DMS53 (cell line): ENCODE data around the gene SH3YL1.

ENCODE experiments used
- DNase-seq: peaks from one replicate; lab custom pipeline; 2025; lab: John Stamatoyannopoulos, UW

The SH3YL1 gene

GRCh38 chr2:263774-264492 is at the start of gene SH3YL1:
TSS of gene SH3YL1 (minus strand) at chr2:264032. CDS start at chr2:263984, 48 bp downstream.
- peak; percentile 91 for DNase-seq

DNA sequence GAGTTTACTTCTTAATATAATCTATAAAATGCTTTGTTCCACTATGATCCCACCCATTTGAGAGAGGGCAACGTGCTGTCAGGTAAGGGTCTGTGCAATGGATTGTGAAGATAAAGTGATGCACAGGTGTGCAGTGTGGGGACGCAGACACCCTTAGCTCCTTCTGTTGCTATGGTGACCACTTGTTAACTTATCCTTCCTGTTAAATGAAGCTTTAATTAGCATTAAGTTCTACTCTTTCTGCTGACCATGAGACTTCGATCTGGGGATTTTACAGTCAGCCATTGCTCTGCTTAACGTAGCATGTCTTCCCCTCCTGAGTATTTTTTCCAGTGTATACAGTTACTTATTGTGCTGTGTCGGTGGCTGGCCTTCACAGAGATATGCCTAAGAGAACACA is 47.2 kb upstream of the SH3YL1 start:
- DNase-seq = no peak

GRCh38 chr2:309954-310510 is 46.2 kb upstream of the SH3YL1 start:
- DNase-seq = no peak

GRCh38 chr2:309148-309953 is 45.5 kb upstream of the SH3YL1 start:
- DNase-seq = no peak

GRCh38 chr2:305366-305765 is 41.5 kb upstream of the SH3YL1 start:
- no peak for DNase-seq

DNA sequence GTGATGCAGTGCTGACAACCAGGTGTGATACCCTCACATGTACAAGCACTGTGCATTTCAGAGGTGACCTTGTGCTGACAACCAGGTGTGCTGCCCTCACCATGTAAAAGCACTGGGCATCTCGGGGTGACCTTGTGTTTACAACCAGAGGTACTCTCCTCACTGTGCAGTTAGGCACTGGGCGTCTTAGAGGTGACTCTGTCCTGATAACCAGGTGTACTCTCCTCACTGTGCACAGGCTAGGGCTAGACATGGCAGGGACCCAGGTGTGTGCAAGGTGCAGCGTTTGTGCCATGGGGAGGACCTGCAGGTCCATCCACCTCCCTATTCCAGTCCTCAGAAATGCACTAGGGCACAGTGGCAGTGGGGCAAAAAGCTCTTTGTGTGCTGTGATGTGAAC is 32.5 kb upstream of the SH3YL1 start:
- no peak for DNase-seq

GRCh38 chr2:295090-295489 is 31.3 kb upstream of the SH3YL1 start:
- DNase-seq = peak; percentile 12

DNA sequence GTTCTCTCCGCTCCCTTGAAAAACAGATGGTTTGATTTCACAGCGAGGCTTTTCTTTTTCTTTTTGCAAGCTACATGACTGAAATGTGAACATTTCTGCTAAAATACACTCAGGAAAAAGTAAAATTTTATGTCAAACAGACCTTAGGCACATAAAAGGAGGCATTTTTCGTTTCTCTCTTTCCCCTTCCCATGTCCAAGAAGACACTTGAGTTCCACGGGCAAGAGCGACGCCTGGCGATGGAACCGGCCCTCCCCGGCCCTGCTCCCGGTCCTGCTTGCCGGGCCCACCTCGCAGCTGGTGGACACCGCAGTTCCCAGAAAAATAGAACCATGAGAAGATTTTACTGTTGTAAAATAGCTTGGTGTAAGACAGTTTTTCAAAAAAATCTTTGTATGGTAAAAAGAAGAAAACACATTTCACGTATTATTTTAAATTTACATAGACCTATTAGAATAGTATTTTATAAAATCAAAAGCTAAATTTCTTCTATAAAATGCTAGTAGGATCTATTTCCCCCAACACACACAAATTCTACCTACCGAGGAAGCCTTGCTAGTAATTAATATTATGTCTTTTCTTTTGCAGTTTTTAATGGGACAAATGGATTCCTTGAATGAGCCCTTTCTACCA is 26.4 kb upstream of the SH3YL1 start:
- DNase-seq = peak; percentile 62

- peak; percentile 37 for DNase-seq
Observed at GRCh38 chr2:289362-290089, 25.7 kb upstream of the SH3YL1 start.

DNA sequence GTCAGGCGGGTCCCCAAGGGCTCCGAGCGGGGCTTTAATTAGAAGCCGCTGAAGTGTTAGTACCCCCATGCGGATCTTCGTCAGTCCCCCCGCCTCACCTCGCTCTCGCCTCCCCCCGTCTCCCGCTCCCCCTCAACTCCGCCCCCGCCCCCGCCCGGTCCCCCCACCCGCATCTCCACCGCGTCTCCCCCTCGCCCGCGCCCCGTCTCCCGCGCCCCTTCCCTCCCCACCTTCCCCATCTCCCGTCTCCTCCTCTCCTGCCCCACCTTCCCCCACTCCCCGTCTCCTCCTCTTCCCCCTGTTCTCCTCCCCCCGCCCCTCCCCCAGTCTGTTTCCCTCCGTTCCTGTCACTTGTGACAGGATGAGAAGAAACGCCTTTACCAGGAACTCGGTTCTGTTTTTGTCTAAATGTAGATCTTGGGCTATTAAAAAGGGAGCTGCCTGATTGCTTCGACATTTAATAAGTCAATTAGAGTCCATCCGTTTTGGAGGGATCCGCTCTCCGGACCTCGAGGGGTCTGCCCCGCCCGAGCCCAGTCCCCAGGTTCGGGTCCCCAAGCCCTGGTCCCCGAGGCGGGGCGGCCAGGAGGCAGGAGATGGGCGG is 25.0 kb upstream of the SH3YL1 start:
- DNase-seq = peak; percentile 4

GRCh38 chr2:287911-288757 is 24.3 kb upstream of the SH3YL1 start, which contains the start of gene ALKAL2:
TSS of gene ALKAL2 (minus strand) at chr2:288091. CDS start at chr2:287835, 256 bp downstream.
- peak; percentile 41 for DNase-seq

DNA sequence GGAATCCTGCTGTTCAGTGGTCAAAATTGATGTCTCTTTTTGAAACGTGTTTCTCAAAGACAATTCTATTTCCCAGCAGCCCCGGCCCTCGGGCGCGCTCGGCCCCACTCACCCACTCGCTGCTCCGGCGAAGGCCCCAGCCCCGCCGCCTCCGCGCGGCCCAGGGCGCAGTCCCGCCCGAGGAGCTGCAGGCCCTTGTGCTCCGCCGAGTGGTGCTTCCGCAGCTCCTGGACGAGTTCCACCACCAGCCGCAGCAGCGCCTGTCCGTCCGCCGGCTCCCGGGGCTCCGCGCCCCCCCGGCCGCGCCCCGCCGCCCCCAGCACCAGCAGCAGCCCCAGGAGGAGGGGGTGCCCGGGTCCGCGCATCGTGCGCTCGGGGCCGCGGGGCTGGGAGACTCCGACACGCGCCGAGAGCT is 23.6 kb upstream of the SH3YL1 start:
- peak; percentile 50 for DNase-seq

GRCh38 chr2:286774-287392 is 23.1 kb upstream of the SH3YL1 start:
- DNase-seq = peak; percentile 19

DNA sequence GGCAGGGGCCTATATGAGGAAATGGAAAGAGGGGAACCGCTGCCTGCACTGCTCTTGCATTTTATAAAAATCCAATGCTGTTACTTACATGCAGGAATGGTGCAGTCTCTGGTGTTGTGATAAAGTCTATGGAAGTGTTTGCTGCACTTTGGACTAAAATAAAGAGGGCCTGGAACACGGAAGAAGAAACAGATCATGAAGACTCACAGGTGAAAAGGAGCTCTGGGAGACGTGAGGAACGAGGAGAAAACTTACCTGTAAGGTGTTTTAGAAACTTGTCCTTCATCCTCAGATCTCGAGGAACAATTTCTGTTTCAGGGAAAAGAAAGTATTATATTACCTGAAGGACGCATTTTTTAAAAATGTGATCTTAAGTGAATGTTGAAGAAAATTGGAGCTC is 22.2 kb upstream of the SH3YL1 start:
- no peak for DNase-seq

DNA sequence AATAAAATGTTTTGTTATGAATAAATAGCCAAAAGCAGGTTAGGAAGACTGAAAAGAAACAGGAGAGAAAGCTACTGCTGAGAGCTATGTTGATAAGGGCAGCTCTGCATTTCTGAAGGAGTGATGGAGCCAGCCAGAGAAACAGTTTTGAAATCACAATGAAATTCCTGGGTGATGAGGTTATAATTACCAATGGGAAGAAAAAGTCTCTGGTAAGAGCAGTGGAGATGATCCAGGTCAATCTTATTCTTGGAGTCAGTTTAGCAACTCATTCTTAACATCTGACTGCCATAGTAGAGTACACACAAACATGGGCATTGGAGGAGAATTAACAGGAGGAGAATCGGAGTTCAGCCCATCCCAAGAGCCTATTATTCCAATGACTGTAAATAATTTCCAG is 21.7 kb upstream of the SH3YL1 start:
- DNase-seq = no peak

DNA sequence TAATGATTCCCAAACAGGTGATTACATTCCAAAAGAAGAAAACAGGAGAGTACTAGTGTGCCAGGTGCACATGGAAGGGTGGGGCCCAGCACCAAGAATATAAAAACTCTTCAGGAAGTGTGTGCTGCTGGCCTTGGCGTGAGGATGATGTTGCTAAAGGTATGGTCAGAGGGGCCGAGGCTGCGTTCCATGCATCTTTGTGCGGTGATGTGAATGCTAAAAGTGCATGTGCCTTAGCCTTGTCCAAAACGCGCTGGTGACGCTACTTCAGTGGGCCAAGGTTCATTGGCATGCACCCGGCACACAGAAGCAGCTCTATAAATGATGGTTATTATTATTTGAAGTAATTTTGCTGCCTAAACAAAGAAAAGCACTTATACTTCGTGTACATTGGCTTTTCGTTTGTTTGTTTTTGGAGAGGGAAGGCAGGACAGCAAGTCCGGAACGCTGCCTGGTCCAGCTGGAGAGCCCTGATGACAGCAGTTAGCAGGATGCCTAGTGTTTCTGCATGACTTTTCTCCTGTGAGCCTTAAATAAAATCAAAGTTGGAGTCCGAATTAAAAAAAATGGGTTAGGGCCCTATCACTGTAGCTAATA is 21.2 kb upstream of the SH3YL1 start:
- DNase-seq = peak; percentile 20

DNA sequence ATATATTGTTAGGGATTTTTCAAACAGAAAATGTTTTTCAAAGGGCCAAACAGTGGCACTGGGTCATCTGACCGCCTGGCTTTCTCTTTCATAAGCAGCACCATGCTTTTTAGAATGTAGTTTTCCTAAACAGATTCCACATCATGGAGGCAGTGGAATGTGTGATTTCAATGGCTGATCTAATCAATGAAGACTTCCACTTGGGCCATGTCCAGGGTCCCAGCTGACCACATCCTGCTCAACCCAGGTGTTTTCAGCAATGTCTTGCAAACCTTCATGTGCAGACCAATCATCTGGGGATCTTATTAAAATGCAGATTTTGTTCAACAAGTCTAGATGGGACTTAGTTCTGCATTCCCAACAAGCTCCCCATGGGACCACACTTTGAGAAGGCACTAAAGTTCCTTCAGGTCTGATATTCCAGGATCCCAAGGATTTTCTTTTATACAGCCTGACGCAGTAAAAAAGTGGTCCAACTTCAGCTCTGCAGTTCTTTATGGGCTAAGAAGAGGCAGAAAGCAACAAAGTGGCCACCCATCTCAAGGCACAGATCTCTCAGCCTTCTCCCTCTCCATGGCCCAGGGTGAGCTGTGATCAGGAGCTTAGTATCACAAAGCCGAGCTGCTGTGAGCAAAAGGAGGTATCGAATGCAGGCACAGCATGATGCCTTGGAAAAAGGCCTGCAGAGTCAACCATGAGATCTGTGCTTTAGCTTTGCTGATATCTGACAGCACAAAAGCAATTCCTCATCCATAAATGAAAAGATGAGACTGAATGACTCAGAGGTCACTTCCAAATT is 20.4 kb upstream of the SH3YL1 start:
- peak; percentile 3 for DNase-seq

- DNase-seq = no peak
Observed at GRCh38 chr2:282371-283263, 18.8 kb upstream of the SH3YL1 start.
